Gastrocnemius medialis (tissue), 4 donors: ENCODE data around the gene RDH5. TPM values are rescaled to one million over a fixed set of nuclear protein-coding genes. Genes with fewer than 3 reads are reported as not detected.

Source experiments
- ATAC-seq, 2 donors: fragments of 150-250 bp; one replicate each; pipeline ENCODE4 v1.9.1; 2016
- DNase-seq, 2 donors: peaks; one replicate each; pipeline ENCODE4 v3.0.0-alpha.2; 2019
- H3K27ac ChIP-seq, 4 donors: fragments of 200-600 bp; sonication (generic); 1 replicate in 1 of 4; 2 replicates in 3 of 4; pipeline ENCODE4 v1.5.1; 2016 to 2018; ENCODE audit warnings: mild to moderate bottlenecking in 2 of 4, moderate library complexity in 1 of 4
- H3K27me3 ChIP-seq, 3 donors: fragments of 200-600 bp; sonication (generic) in 2 of 3; 1 replicate in 1 of 3; 2 replicates in 2 of 3; pipeline versions ENCODE4 v1.5.1 to v1.6.0; 2016 to 2019; ENCODE audit warnings: mild to moderate bottlenecking in 1 of 3, moderate library complexity in 1 of 3
- H3K36me3 ChIP-seq, 2 donors: fragments of 200-600 bp; sonication (generic) in 1 of 2; one replicate each; pipeline ENCODE4 v1.5.1; 2017 to 2018
- H3K4me1 ChIP-seq, 2 donors: fragments of 200-600 bp; sonication (generic) in 1 of 2; one replicate each; pipeline ENCODE4 v1.5.1; 2016 to 2017; ENCODE audit warnings: mild to moderate bottlenecking in 2 of 2
- H3K4me3 ChIP-seq, 4 donors: fragments of 200-600 bp; sonication (generic) in 3 of 4; 1 replicate in 1 of 4; 2 replicates in 3 of 4; pipeline ENCODE4 v1.5.1; 2016 to 2019; ENCODE audit warnings: mild to moderate bottlenecking in 2 of 4
- H3K9me3 ChIP-seq, 3 donors: fragments of 200-600 bp; sonication (generic) in 2 of 3; 1 replicate in 1 of 3; 2 replicates in 2 of 3; pipeline ENCODE4 v1.5.1; 2016 to 2019
- POLR2A ChIP-seq, 2 donors: fragments of 450-650 bp; IDR thresholded peaks; one replicate each; pipeline ENCODE4 v1.6.1; 2017; ENCODE audit warnings: antibody characterized with exemption in 2 of 2, mild to moderate bottlenecking in 2 of 2, moderate library complexity in 2 of 2
- in situ Hi-C, 4 donors: fragments of 200-750 bp; cut with MboI; loops; one replicate each; pipeline versions ENCODE4 v1.15.0 to v1.8.0; 2017; ENCODE audit warnings: low sequenced_read_pairs in 4 of 4
- intact Hi-C: fragments of 100-400 bp; cut with DNase I; formaldehyde crosslinking; loops from one replicate; pipeline ENCODE4 v1.15.1; 2023; ENCODE audit warnings: low total_unique reads
- total RNA-seq, 4 donors: library from RNA; depleted of rRNA; stranded (reverse); fragments of >200 nt; gene quantifications; one replicate each; pipeline versions ENCODE4 v1.1.0 to v1.2.3, GENCODE V29; 2016
- TF ChIP-seq, protein P1 (sequence below), 5 experiments: fragments of 450-650 bp in 3 of 5; fragments of 200-600 bp in 2 of 5; sonication (generic) in 2 of 5; IDR thresholded peaks in 4 of 5; conservative IDR thresholded peaks in 1 of 5; 1 replicate in 4 of 5; 2 replicates in 1 of 5; pipeline ENCODE4 v1.5.1; 2016 to 2019; ENCODE audit warnings: antibody characterized with exemption in 5 of 5, mild to moderate bottlenecking in 3 of 5, moderate library complexity in 3 of 5

RDH5 gene
- total RNA-seq, 4 donors from 2014 or later = 3.8 to 10.3 (median 7.5) TPM

DNA sequence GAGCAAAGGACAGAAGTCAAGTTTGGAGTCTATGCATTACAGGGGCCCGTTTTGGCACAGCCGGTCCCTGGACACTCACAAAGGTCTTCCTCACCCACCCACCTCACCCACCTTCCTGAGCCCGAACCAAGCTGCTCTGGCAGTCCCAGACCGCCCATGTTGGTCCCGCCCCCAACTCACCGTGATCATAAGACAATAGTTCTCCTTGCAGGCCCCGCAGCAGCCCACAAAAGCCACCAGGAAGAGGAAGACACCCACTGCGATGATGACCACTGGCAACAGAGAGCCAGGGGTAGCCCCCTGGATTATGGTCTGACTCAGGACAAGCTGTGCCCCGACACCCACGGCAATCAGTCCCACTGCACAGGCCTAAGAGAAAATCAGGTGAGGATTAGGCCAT is 6.8 kb downstream of the RDH5 start:
- DNase-seq = peak in 1 of 2 donors; percentile 30
- intact Hi-C loops = loop anchor here (5.0 to 10.0 kb wide), 6 partner anchors 390 to 1732 kb away; partner anchors contain the start of genes BAZ2A, NAB2, NACA and RPL41
- Histone ChIP-seq H3K27me3 (no peaks in the 10 kb centered on the region), H3K4me1 (peaks cover 29 to 48% of the 10 kb centered on the region in 2 donors), H3K9me3 (no peaks in the 10 kb centered on the region), H3K4me3 (peak overlapping the region; percentile 84 to 96 (median 92)), H3K36me3 (peaks cover 0 to 30% of the 10 kb centered on the region in 2 donors), H3K27ac (peak overlapping the region; percentile 99 to 100 (median 99))
- in situ Hi-C loops = loop anchor here in 1 of 4 donors (10.0 kb wide), 1 partner anchor 52 kb away; no protein-coding TSS in a partner anchor
- no peak for TF ChIP-seq POLR2A (IDR thresholded peaks at IDR 0.05)
- TF ChIP-seq, protein P1, sequence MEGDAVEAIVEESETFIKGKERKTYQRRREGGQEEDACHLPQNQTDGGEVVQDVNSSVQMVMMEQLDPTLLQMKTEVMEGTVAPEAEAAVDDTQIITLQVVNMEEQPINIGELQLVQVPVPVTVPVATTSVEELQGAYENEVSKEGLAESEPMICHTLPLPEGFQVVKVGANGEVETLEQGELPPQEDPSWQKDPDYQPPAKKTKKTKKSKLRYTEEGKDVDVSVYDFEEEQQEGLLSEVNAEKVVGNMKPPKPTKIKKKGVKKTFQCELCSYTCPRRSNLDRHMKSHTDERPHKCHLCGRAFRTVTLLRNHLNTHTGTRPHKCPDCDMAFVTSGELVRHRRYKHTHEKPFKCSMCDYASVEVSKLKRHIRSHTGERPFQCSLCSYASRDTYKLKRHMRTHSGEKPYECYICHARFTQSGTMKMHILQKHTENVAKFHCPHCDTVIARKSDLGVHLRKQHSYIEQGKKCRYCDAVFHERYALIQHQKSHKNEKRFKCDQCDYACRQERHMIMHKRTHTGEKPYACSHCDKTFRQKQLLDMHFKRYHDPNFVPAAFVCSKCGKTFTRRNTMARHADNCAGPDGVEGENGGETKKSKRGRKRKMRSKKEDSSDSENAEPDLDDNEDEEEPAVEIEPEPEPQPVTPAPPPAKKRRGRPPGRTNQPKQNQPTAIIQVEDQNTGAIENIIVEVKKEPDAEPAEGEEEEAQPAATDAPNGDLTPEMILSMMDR (IDR thresholded peaks at IDR 0.05 in 4 of 5, conservative IDR thresholded peaks at IDR 0.05 in 1 of 5) = no peak
- no peak for ATAC-seq

DNA sequence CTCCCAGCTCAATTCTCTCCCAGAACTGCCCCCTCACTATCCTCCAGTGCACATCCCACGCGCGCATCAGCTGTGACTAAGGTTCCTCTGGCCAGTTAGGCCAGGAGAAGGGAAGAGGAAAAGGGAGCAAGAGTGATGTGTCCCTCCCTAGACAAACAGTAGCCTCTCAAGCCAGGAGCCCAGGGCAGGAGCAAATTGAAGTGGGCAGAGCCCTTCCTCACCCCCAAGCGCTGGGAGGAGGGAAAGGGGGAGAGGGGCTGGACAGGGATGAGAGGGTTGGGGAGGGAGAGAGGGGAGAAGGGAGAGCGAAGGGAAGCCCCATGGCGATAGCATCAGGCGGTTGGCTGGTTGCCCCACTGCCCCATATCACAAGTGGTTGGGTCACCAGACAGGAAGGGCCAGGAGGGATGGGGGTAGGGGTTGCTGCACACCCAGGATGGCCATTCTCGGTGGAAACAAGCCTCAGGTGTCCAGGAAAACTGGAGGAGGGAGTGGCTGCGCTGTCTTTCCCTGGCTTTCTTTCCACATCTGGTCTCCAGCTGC is 7.5 kb downstream of the RDH5 start:
- TF ChIP-seq POLR2A (IDR thresholded peaks at IDR 0.05) = peak; percentile 42 to 59
- TF ChIP-seq, protein P1 (IDR thresholded peaks at IDR 0.05 in 4 of 5, conservative IDR thresholded peaks at IDR 0.05 in 1 of 5) = no peak
- Histone ChIP-seq H3K9me3 (no peaks in the 10 kb centered on the region), H3K27ac (peak overlapping the region; percentile 99 to 100 (median 99)), H3K4me3 (peak overlapping the region; percentile 84 to 96 (median 92)), H3K4me1 (peaks cover 29 to 48% of the 10 kb centered on the region in 2 donors), H3K36me3 (peaks cover 0 to 30% of the 10 kb centered on the region in 2 donors), H3K27me3 (no peaks in the 10 kb centered on the region)
- ATAC-seq (peak; percentile 15 to 32), DNase-seq (peak; percentile 74 to 82)
- intact Hi-C loops (loop anchor here (2.0 to 10.0 kb wide), 7 partner anchors 89 to 1733 kb away; partner anchors contain the start of genes BAZ2A, NAB2, NACA and RPL41), in situ Hi-C loops (loop anchor here in 1 of 4 donors (10.0 kb wide), 1 partner anchor 53 kb away; no protein-coding TSS in a partner anchor)

DNA sequence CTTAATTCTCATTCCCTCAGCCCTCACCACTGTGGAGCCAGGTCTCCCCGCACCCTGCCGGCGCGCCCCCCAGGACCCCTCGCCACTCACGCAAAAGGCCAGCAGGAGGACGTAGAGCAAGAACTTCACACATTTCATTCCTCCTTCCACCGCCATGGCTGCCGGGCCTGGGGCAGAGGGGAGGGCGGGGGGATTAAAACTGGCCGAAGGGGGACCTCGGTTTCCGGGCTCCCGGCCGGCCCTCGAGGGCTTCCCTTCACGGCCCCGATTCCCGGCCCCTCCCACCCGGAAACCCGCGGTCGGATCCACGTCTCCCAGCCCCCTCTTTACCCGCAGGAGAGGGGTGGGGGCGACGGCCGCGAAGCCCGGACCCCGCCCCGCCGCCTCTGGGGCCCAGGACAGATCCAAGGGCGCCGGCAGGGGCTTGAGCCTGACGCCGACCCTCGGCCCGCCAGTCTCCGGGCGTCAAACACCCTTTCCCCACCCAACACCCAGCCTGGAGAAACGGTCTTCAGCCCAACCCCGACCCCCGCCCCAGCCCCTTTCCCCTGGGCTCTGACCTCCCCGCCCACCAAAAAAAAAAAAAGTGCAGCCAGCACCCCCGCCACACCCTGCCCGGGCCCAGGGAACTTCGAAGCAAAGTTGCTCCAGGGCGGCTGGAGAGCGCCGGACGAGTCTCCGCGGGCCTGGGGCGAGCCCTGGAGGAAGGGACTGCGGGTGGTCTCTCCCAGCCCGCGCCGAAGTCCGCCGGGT is 8.2 kb downstream of the RDH5 start:
- Histone ChIP-seq H3K27me3 (no peaks in the 10 kb centered on the region), H3K4me3 (peak overlapping the region; percentile 84 to 96 (median 92)), H3K9me3 (no peaks in the 10 kb centered on the region), H3K27ac (peak overlapping the region; percentile 99 to 100 (median 99)), H3K4me1 (peaks cover 29 to 45% of the 10 kb centered on the region in 2 donors), H3K36me3 (peaks cover 0 to 30% of the 10 kb centered on the region in 2 donors)
- ATAC-seq (peak; percentile 14 to 29), DNase-seq (peak; percentile 68 to 74)
- TF ChIP-seq, protein P1 (IDR thresholded peaks at IDR 0.05 in 4 of 5, conservative IDR thresholded peaks at IDR 0.05 in 1 of 5) = no peak
- no peak for TF ChIP-seq POLR2A (IDR thresholded peaks at IDR 0.05)
- in situ Hi-C loops (loop anchor here in 1 of 4 donors (10.0 kb wide), 1 partner anchor 54 kb away; no protein-coding TSS in a partner anchor), intact Hi-C loops (loop anchor here (2.0 to 10.0 kb wide), 7 partner anchors 88 to 1734 kb away; partner anchors contain the start of genes BAZ2A, NAB2, NACA and RPL41)

DNA sequence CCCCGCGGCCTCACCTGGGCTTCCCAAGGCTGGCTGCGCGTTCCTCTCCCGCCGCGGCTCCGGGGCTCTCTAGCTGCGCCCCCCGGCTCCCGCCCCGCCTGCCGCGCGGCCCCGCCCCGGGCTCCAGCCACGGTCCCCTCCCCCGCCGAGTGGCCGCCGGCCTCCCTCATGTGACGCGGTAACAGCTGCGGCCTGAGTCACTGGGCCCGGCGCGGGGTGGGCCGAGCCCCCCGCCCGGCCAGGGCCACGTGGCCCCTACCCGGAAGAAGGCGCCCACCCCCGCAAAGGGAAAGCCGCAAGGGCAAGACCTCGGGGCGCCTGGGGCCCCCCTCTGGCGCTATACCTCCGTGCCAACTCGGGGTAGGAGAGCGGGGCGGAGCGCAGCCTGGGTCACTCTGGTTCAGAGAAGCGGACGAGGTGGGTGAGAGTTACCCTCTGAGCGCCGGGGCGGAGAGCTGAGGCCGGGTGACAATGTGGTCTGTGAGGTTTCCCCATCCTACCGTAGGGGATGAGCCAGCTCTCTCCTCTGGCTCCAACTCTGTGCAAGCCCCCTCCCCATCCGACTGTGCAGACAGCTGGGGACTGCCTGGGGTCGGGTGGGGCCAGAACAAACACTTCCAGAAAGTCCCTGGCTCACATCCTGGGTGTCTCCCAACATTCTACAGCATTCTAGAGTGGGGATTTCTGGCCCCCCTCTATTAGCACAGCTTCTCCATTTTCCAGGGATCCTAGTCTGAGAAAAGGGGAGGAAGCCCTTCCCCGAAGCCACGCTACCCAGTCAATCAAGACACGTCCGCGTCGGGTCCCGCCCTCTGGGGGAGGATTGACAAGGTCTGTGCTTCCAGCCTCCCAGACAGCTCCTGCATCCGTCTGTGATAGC is 9.0 kb downstream of the RDH5 start, which contains the start of gene CD63:
Gene CD63, minus strand, starts transcription at position 71 of the 880 bp plus-strand sequence. CDS start 668 bp downstream, outside the sequence.
- ATAC-seq = peak; percentile 76 to 84
- in situ Hi-C loops = loop anchor here in 1 of 4 donors (10.0 kb wide), 1 partner anchor 54 kb away; no protein-coding TSS in a partner anchor

More for the DNA sequence above, 9.0 kb downstream of the RDH5 start, which contains the start of gene CD63:
- Histone ChIP-seq H3K27me3 (no peaks in the 10 kb centered on the region), H3K36me3 (peaks cover 0 to 28% of the 10 kb centered on the region in 2 donors), H3K9me3 (no peaks in the 10 kb centered on the region), H3K27ac (peak within 1 kb of the TSS; percentile 99 to 100 (median 99)), H3K4me3 (peak within 1 kb of the TSS; percentile 84 to 96 (median 92)), H3K4me1 (peaks cover 24 to 36% of the 10 kb centered on the region in 2 donors)
- intact Hi-C loops = loop anchor here (1.0 to 10.0 kb wide), 8 partner anchors 88 to 1734 kb away; partner anchors contain the start of genes BAZ2A, NAB2, NACA and RAB5B
- TF ChIP-seq, protein P1 (IDR thresholded peaks at IDR 0.05 in 4 of 5, conservative IDR thresholded peaks at IDR 0.05 in 1 of 5) = no peak
- peak; percentile 93 to 95 for TF ChIP-seq POLR2A (IDR thresholded peaks at IDR 0.05)
- peak; percentile 88 to 93 for DNase-seq
